ENCODE data around the gene C1orf105. TPM values are rescaled to one million over a fixed set of nuclear protein-coding genes. Genes with fewer than 3 reads are reported as not detected.

The C1orf105 gene
- total and polyA plus RNA-seq, 2 of the 13 experiments (the other 11 are each of a cell fraction or from before 2014, with no cell fraction given) = 0.15 to 0.45 TPM

DNA sequence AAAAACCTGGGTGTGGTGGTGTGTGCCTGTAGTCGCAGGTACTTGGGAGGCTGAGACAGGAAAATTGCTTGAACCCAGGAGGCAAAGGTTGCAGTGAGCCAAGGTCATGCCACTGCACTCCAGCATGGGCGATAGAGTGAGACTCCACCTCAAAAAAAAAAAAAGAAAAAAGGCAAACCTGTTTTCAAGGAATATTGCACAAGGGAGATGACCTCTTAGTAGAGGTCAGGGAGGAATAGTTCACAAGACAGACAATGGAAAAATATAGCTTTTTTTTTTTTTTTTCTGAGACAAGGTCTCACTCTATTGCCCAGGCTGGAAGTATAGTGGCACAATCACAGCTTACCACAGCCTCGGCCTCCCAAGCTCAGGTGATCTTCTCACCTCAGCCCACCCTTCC, 90.0 kb downstream of the C1orf105 start:
- DNase-seq (ENCODE audit: low spot score) (peak; percentile 35), ATAC-seq (no peak), FAIRE-seq (no peak)
- intact Hi-C loops (cut with micrococcal nuclease; ENCODE audit: unreplicated experiment) = no loop called here
- in situ Hi-C loops (cut with HindIII; ENCODE audit: extremely low pct_ligation_motif_present, low pct_unique_long_range_greater_than_20kb) = no loop called here
- Histone ChIP-seq H3K4me3 (replicated peaks in 1 of 3; ENCODE audit: insufficient read depth in 1 of 3, low read depth in 2 of 3, low read length in 3 of 3) (no peak overlapping the region), H3K9ac (ENCODE audit: insufficient read depth, low read depth, low read length) (no peak overlapping the region), H3K79me2 (ENCODE audit: insufficient read depth, low read length) (no peaks in the 10 kb centered on the region), H3K36me3 (replicated peaks in 1 of 2; ENCODE audit: control insufficient read depth in 1 of 2, insufficient read depth in 2 of 2, low read length in 2 of 2) (no peaks in the 10 kb centered on the region), H3K27me3 (ENCODE audit: control insufficient read depth in 1 of 2, insufficient read depth in 2 of 2, low read length in 2 of 2) (no peaks in the 10 kb centered on the region; a peak in 1 of 5 replicates), H2AFZ (ENCODE audit: low read length) (no peak overlapping the region), H3K9me3 (ENCODE audit: low read length) (peaks cover 8% of the 10 kb centered on the region), H4K20me1 (ENCODE audit: insufficient read depth, low read length) (no peaks in the 10 kb centered on the region), H3K4me2 (ENCODE audit: low read depth, low read length) (no peak overlapping the region), H3K27ac (ENCODE audit: extremely low read length, insufficient read depth, low read length) (no peak overlapping the region), H3K4me1 (ENCODE audit: insufficient read depth, low read length) (no peaks in the 10 kb centered on the region)
- no TSS peak for BruUV-seq (replicated peaks)
- ChIA-PET CTCF (ENCODE audit: low intra/inter-chr PET ratio, low total read pairs) (no interaction called here), POLR2A (interaction anchor here (0.9 to 2.3 kb wide), 5 partner anchors 9 to 60 kb away, joined by 3 to 13 read pairs (median 8); partner anchors contain the start of gene SUCO)
- WGBS (ENCODE audit: low lambda C conversion rate) = 17% methylated on average over 3 of the region's 3 CpGs
- TF ChIP-seq BCL6 (CRISPR knock-in tag; IDR thresholded peaks at IDR 0.05) (peak; percentile 97), MLLT10 (CRISPR knock-in tag; IDR thresholded peaks at IDR 0.05) (no peak), CENPT (CRISPR knock-in tag; IDR thresholded peaks at IDR 0.05; ENCODE audit: low read depth) (no peak), RARA (CRISPR knock-in tag; IDR thresholded peaks at IDR 0.05) (peak; percentile 95), PPARG (CRISPR knock-in tag; conservative IDR thresholded peaks at IDR 0.05) (0 out of 2 replicates have a peak, but pooled peaks have one; percentile 46), ETV5 (CRISPR knock-in tag; IDR thresholded peaks at IDR 0.05; ENCODE audit: borderline replicate concordance) (no peak), NR2F2 (IDR thresholded peaks at IDR 0.05; ENCODE audit: borderline replicate concordance, low read depth) (0 out of 2 replicates have a peak, but pooled peaks have one; percentile 46), HMG20A (CRISPR knock-in tag; IDR thresholded peaks at IDR 0.05; ENCODE audit: borderline replicate concordance) (peak; percentile 29; the same call in 1 of the 2 replicates), CEBPB (IDR thresholded peaks at IDR 0.05; ENCODE audit: borderline replicate concordance, low read depth, low read length) (peak; percentile 10; the same call in 1 of the 2 replicates), SKI (IDR thresholded peaks at IDR 0.05; ENCODE audit: partially characterized antibody) (peak; percentile 27), NR2F1 (CRISPR knock-in tag; IDR thresholded peaks at IDR 0.05) (peak; percentile 55 to 80), SOX5 (CRISPR knock-in tag; IDR thresholded peaks at IDR 0.05; ENCODE audit: borderline replicate concordance) (peak; percentile 31; the same call in 1 of the 2 replicates), CBX1 (IDR thresholded peaks at IDR 0.05; ENCODE audit: low read depth) (no peak)
- TF ChIP-seq, protein P1, sequence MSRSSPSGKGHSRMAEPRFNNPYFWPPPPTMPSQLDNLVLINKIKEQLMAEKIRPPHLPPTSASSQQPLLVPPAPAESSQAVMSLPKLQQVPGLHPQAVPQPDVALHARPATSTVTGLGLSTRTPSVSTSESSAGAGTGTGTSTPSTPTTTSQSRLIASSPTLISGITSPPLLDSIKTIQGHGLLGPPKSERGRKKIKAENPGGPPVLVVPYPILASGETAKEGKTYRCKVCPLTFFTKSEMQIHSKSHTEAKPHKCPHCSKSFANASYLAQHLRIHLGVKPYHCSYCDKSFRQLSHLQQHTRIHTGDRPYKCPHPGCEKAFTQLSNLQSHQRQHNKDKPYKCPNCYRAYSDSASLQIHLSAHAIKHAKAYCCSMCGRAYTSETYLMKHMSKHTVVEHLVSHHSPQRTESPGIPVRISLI (CRISPR knock-in tag; IDR thresholded peaks at IDR 0.05; ENCODE audit: borderline replicate concordance) = peak; percentile 74; the same call in 1 of the 2 replicates
- TF ChIP-seq, protein P2, sequence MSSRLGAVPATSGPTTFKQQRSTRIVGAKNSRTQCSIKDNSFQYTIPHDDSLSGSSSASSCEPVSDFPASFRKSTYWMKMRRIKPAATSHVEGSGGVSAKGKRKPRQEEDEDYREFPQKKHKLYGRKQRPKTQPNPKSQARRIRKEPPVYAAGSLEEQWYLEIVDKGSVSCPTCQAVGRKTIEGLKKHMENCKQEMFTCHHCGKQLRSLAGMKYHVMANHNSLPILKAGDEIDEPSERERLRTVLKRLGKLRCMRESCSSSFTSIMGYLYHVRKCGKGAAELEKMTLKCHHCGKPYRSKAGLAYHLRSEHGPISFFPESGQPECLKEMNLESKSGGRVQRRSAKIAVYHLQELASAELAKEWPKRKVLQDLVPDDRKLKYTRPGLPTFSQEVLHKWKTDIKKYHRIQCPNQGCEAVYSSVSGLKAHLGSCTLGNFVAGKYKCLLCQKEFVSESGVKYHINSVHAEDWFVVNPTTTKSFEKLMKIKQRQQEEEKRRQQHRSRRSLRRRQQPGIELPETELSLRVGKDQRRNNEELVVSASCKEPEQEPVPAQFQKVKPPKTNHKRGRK (CRISPR knock-in tag; IDR thresholded peaks at IDR 0.05) = no peak
- TF ChIP-seq, protein P3, sequence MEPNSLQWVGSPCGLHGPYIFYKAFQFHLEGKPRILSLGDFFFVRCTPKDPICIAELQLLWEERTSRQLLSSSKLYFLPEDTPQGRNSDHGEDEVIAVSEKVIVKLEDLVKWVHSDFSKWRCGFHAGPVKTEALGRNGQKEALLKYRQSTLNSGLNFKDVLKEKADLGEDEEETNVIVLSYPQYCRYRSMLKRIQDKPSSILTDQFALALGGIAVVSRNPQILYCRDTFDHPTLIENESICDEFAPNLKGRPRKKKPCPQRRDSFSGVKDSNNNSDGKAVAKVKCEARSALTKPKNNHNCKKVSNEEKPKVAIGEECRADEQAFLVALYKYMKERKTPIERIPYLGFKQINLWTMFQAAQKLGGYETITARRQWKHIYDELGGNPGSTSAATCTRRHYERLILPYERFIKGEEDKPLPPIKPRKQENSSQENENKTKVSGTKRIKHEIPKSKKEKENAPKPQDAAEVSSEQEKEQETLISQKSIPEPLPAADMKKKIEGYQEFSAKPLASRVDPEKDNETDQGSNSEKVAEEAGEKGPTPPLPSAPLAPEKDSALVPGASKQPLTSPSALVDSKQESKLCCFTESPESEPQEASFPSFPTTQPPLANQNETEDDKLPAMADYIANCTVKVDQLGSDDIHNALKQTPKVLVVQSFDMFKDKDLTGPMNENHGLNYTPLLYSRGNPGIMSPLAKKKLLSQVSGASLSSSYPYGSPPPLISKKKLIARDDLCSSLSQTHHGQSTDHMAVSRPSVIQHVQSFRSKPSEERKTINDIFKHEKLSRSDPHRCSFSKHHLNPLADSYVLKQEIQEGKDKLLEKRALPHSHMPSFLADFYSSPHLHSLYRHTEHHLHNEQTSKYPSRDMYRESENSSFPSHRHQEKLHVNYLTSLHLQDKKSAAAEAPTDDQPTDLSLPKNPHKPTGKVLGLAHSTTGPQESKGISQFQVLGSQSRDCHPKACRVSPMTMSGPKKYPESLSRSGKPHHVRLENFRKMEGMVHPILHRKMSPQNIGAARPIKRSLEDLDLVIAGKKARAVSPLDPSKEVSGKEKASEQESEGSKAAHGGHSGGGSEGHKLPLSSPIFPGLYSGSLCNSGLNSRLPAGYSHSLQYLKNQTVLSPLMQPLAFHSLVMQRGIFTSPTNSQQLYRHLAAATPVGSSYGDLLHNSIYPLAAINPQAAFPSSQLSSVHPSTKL (CRISPR knock-in tag; IDR thresholded peaks at IDR 0.05) = peak; percentile 59
- TF ChIP-seq, protein P4, sequence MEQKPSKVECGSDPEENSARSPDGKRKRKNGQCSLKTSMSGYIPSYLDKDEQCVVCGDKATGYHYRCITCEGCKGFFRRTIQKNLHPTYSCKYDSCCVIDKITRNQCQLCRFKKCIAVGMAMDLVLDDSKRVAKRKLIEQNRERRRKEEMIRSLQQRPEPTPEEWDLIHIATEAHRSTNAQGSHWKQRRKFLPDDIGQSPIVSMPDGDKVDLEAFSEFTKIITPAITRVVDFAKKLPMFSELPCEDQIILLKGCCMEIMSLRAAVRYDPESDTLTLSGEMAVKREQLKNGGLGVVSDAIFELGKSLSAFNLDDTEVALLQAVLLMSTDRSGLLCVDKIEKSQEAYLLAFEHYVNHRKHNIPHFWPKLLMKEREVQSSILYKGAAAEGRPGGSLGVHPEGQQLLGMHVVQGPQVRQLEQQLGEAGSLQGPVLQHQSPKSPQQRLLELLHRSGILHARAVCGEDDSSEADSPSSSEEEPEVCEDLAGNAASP (CRISPR knock-in tag; IDR thresholded peaks at IDR 0.05; ENCODE audit: borderline replicate concordance) = 0 out of 2 replicates have a peak, but pooled peaks have one; percentile 16

Data from HepG2 (cell line).